Measurements from ENCODE around the gene ARHGAP28. TPM values are rescaled to one million over a fixed set of nuclear protein-coding genes. Genes with fewer than 3 reads are reported as not detected.

Gene ARHGAP28
- 13.4 and 21.5 TPM in 2 replicates for total RNA-seq

GRCh38 chr18:6729247-6730091 is at the start of gene ARHGAP28:
ARHGAP28 (plus strand) TSS chr18:6729716; CDS start chr18:6729822, 106 bp downstream.

All from smooth muscle cell of trachea (primary cell).